T-cell (primary cell): ENCODE measurements around the gene GABBR2. TPM values are rescaled to one million over a fixed set of nuclear protein-coding genes. Genes with fewer than 3 reads are reported as not detected.
"Not testable (repeated sequence)": the region's sequence is repeated elsewhere in the genome, so short reads cannot be mapped to it uniquely, and the experiment has no call there.

ENCODE experiments used
- ATAC-seq, 4 experiments: fragments of 200-7000 bp in 3 of 4; fragments of 150-1000 bp in 1 of 4; cut with Tn5 transposase; replicated peaks in 1 of 4; 1 replicate in 3 of 4; 2 replicates in 1 of 4; pipeline ENCODE4 v1.10.0; 2021; ENCODE audit warnings: moderate library complexity in 3 of 4, mild to moderate bottlenecking in 2 of 4, moderate number of reproducible peaks in 1 of 4
- CTCF ChIA-PET, 2 donors: fragments of 300-600 bp; sonication (Branson Sonifier 250); formaldehyde crosslinking; loops; one replicate each; lab custom pipeline; 2022; ENCODE audit warnings: antibody characterized with exemption in 2 of 2; lab: Charles Lee
- POLR2A ChIA-PET, 2 donors: fragments of 300-600 bp; sonication (Branson Sonifier 250); formaldehyde crosslinking; loops; one replicate each; lab custom pipeline; 2022; ENCODE audit warnings: antibody characterized with exemption in 2 of 2; lab: Charles Lee
- DNase-seq, 35 experiments: peaks; one replicate each; pipeline versions ENCODE4 v3.0.0 to v3.0.0-alpha.2; 2013 to 2023
- H3K27ac ChIP-seq: one replicate; pipeline ENCODE4 v1.5.1; 2013; ENCODE audit warnings: low read length
- H3K27me3 ChIP-seq, 2 experiments: replicated peaks in 1 of 2; 1 replicate in 1 of 2; 2 replicates in 1 of 2; pipeline versions ENCODE4 v1.6.1 to v1.7.0; 2013; ENCODE audit warnings: low read length in 1 of 2, mixed read lengths in 1 of 2; ENCODE audit not compliant: control insufficient read depth in 2 of 2, insufficient read depth in 2 of 2; ENCODE audit errors: extremely low read depth in 1 of 2
- H3K36me3 ChIP-seq, 2 donors: 1 replicate in 1 of 2; 2 replicates in 1 of 2; pipeline versions ENCODE4 v1.6.1 to v1.7.0; 2013; ENCODE audit warnings: low read length in 1 of 2; ENCODE audit not compliant: control insufficient read depth in 2 of 2, insufficient read depth in 1 of 2; ENCODE audit errors: extremely low read depth in 1 of 2
- H3K4me1 ChIP-seq, 2 experiments: 1 replicate in 1 of 2; 2 replicates in 1 of 2; pipeline versions ENCODE4 v1.6.1 to v1.7.0; 2013; ENCODE audit warnings: low read length in 2 of 2, mixed read lengths in 1 of 2; ENCODE audit not compliant: insufficient read depth in 2 of 2, control insufficient read depth in 1 of 2; ENCODE audit errors: extremely low read depth in 1 of 2
- H3K4me3 ChIP-seq, 2 donors: 1 replicate in 1 of 2; 2 replicates in 1 of 2; pipeline versions ENCODE4 v1.5.1 to v1.7.0; 2013; ENCODE audit warnings: mild to moderate bottlenecking in 2 of 2, low read length in 1 of 2, moderate library complexity in 1 of 2; ENCODE audit not compliant: control insufficient read depth in 1 of 2; ENCODE audit errors: extremely low read depth in 1 of 2
- H3K9me3 ChIP-seq: 2 replicates; pipeline ENCODE4 v1.7.0; 2013
- H3K27ac Mint-ChIP-seq, 2 donors: one replicate each; pipeline ENCODE4 v1.8.0; 2020 to 2021; ENCODE audit warnings: mild to moderate bottlenecking in 2 of 2, mixed read lengths in 2 of 2
- H3K27me3 Mint-ChIP-seq, 2 donors: one replicate each; pipeline ENCODE4 v1.8.0; 2021 to 2022; ENCODE audit warnings: mixed read lengths in 2 of 2
- H3K36me3 Mint-ChIP-seq: one replicate; pipeline ENCODE4 v1.8.0; 2021; ENCODE audit warnings: mixed read lengths
- H3K4me1 Mint-ChIP-seq, 3 donors: one replicate each; pipeline ENCODE4 v1.8.0; 2020 to 2022; ENCODE audit warnings: mixed read lengths in 3 of 3, mild to moderate bottlenecking in 1 of 3
- H3K4me3 Mint-ChIP-seq, 3 donors: one replicate each; pipeline ENCODE4 v1.8.0; 2020 to 2022; ENCODE audit warnings: mild to moderate bottlenecking in 3 of 3, mixed read lengths in 3 of 3, moderate library complexity in 3 of 3
- H3K9me3 Mint-ChIP-seq, 3 donors: one replicate each; pipeline ENCODE4 v1.8.0; 2020 to 2022; ENCODE audit warnings: mixed read lengths in 3 of 3
- WGBS: methylation state at CpG from one replicate; pipeline ENCODE4 v1.1.5; 2013; ENCODE audit warnings: missing lambda C conversion rate; ENCODE audit not compliant: insufficient coverage; 5-methylcytosine and 5-hydroxymethylcytosine counted together
- total RNA-seq, 35 experiments: library from RNA in 6 of 35; stranded (reverse) in 6 of 35; fragments of 120-200 nt in 1 of 35; gene quantifications; one replicate each; pipeline versions ENCODE4 v1.2.1 to v1.2.4 and lab custom pipeline; 2013 to 2026

GABBR2 gene
- total RNA-seq, 5 donors from 2014 or later (not counting 1 experiment from before 2014, with no cell fraction given): 0.03 TPM; not detected in 4

DNA sequence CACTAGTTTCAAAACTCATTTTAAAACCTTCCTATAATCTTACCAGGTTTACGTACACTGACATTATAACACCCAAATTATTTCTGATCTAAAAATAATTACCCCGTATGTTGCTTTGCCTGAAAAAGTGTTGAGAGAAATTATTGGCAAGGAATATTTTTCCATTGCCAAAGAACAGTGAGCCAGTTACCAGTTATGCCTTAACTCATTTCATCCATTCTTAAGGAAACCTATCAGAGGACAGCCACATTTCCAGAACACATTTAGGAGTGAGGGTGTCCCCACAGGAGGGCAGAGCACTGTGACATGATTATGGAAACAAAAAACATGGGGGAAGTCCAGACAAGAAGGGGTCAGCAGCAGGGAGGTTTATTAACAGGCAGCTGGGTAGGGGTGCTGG, 52.2 kb downstream of the GABBR2 start:
- Histone ChIP-seq H3K36me3 (no peaks in the 10 kb centered on the region), H3K27ac (no peak overlapping the region), H3K9me3 (no peaks in the 10 kb centered on the region), H3K27me3 (peaks cover 0 to 6% of the 10 kb centered on the region in 2 experiments), H3K4me1 (no peaks in the 10 kb centered on the region), H3K4me3 (no peak overlapping the region)
- no peaks in the 10 kb centered on the region for H3K36me3 Mint-ChIP-seq
- H3K4me1 Mint-ChIP-seq: no peaks in the 10 kb centered on the region
- WGBS: no CpG with 5 or more reads among the region's 2 CpGs
- ATAC-seq: no peak
- peaks cover 0 to 3% (median 2%) of the 10 kb centered on the region in 3 donors for H3K9me3 Mint-ChIP-seq
- no peak overlapping the region for H3K27ac Mint-ChIP-seq
- peaks cover 15 to 19% of the 10 kb centered on the region in 2 donors for H3K27me3 Mint-ChIP-seq
- ChIA-PET CTCF (no interaction called here), POLR2A (no interaction called here)
- no peak overlapping the region for H3K4me3 Mint-ChIP-seq
- DNase-seq: no peak

DNA sequence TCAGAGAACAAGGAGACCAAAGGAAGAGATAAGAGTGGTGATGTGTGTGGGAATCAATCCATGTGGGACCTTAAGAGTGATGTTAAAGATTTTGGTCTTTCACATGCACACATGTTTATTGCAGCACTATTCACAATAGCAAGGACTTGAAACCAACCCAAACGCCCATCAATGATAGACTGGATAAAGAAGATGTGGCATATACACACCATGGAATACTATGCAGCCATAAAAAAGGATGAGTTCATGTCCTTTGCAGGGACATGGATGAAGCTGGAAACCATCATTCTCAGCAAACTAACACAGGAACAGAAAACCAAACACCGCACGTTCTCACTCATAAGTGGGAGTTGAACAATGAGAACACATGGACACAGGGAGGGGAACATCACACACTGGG, 53.3 kb downstream of the GABBR2 start:
- ATAC-seq, H3K27me3 ChIP-seq, H3K27ac ChIP-seq, H3K4me3 ChIP-seq, H3K4me1 Mint-ChIP-seq, H3K36me3 Mint-ChIP-seq, H3K9me3 Mint-ChIP-seq, H3K4me3 Mint-ChIP-seq, H3K36me3 ChIP-seq, H3K9me3 ChIP-seq, H3K27ac Mint-ChIP-seq, DNase-seq, POLR2A ChIA-PET, H3K4me1 ChIP-seq: not testable (repeated sequence)
- H3K27me3 Mint-ChIP-seq: peaks cover 13 to 14% of the 10 kb centered on the region in 2 donors
- WGBS: no CpG with 5 or more reads among the region's 3 CpGs
- CTCF ChIA-PET: interaction anchor here in 1 of 2 donors (0.6 kb wide), 1 partner anchor 604 kb away, joined by 3 read pairs; no protein-coding TSS in a partner anchor

DNA sequence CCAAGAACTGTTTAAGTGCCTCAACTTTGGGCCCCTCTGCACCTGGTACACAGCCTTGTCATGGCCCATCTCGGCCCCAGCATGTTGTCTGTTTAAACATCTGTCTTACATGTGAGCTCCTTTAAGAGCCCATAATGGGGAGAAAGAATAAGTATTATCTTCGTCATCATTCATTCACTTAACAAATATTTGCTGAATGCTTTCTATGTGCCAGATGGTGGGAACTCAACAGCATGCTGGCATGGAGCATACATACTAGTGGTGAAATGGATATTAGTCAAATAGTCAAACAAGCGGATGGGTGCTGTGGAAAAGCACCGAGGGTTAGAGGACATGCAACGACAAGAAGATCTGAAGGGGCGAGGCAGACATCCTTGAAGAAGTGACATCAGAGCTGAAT, 54.5 kb downstream of the GABBR2 start:
- WGBS: 89% methylated on average over 4 of the region's 6 CpGs

DNA sequence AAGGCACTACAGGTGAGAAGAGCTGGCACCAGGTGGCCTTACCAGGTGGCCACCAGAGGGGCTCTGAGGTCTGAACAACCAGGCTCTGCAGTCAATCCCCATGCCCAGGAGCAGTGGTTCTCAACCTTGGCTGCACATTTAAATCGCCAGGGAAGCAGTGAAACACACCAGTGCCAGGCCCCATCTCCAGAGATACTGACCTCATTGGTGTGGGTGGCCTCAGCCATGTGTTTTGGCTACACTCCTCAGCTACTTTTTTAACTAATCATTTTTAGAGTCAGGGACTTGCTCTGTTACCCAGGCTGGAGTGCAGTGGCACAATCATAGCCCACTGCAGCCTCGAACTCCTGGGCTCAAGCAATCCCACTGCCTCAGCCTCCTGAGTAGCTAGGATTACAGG, 56.0 kb downstream of the GABBR2 start:
- ChIA-PET CTCF (no interaction called here), POLR2A (no interaction called here)
- Histone ChIP-seq H3K27ac (no peak overlapping the region), H3K9me3 (no peaks in the 10 kb centered on the region), H3K36me3 (no peaks in the 10 kb centered on the region), H3K4me1 (no peaks in the 10 kb centered on the region), H3K4me3 (no peak overlapping the region), H3K27me3 (peaks cover 2 to 7% of the 10 kb centered on the region in 2 experiments)
- peaks cover 0 to 3% (median 2%) of the 10 kb centered on the region in 3 donors for H3K9me3 Mint-ChIP-seq
- peaks cover 20 to 21% of the 10 kb centered on the region in 2 donors for H3K27me3 Mint-ChIP-seq
- H3K4me1 Mint-ChIP-seq: no peaks in the 10 kb centered on the region
- no peaks in the 10 kb centered on the region for H3K36me3 Mint-ChIP-seq
- H3K4me3 Mint-ChIP-seq: no peak overlapping the region
- WGBS: 86% methylated on average over 1 of the region's 2 CpGs
- H3K27ac Mint-ChIP-seq: no peak overlapping the region
- no peak for ATAC-seq
- DNase-seq: no peak

More for the DNA sequence above, 54.5 kb downstream of the GABBR2 start:
- H3K4me3 ChIP-seq: no peak overlapping the region
- Mint-ChIP-seq H3K4me1 (no peaks in the 10 kb centered on the region), H3K27me3 (peaks cover 13 to 17% of the 10 kb centered on the region in 2 donors), H3K27ac (no peak overlapping the region), H3K4me3 (no peak overlapping the region), H3K36me3 (no peaks in the 10 kb centered on the region), H3K9me3 (peaks cover 0 to 3% (median 2%) of the 10 kb centered on the region in 3 donors)
- H3K9me3 ChIP-seq: no peaks in the 10 kb centered on the region
- DNase-seq (no peak), ATAC-seq (no peak)
- H3K36me3 ChIP-seq: no peaks in the 10 kb centered on the region
- no peak overlapping the region for H3K27ac ChIP-seq
- no peaks in the 10 kb centered on the region for H3K4me1 ChIP-seq
- H3K27me3 ChIP-seq: peaks cover 2 to 3% of the 10 kb centered on the region in 2 experiments
- POLR2A ChIA-PET: no interaction called here
- CTCF ChIA-PET: no interaction called here

DNA sequence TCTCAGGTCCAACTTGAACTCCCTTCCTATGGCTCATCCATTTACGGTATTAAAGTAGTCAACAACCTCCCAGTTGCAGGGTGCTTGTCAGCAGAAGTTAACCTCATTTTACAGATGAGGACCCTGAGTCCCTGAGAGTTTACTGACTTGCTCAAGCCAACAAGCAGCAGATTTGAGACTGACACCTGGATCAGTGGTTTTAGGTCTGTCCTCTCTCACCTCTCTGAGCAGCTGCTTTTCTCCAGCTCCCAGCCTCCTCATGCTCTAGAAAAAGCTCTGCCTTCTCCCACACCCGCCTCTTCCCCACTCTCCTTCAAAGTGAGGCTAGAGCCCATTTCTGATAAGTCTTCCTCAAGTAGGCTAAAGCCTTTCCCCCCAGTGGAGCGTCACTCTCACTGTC, 56.4 kb downstream of the GABBR2 start:
- ATAC-seq: no peak
- Histone ChIP-seq H3K4me1 (no peaks in the 10 kb centered on the region), H3K27ac (no peak overlapping the region), H3K4me3 (no peak overlapping the region), H3K27me3 (peaks cover 2 to 7% of the 10 kb centered on the region in 2 experiments), H3K9me3 (no peaks in the 10 kb centered on the region), H3K36me3 (no peaks in the 10 kb centered on the region)
- ChIA-PET CTCF (no interaction called here), POLR2A (no interaction called here)
- 82% methylated on average over 3 of the region's 3 CpGs for WGBS
- H3K36me3 Mint-ChIP-seq: no peaks in the 10 kb centered on the region
- no peak overlapping the region for H3K4me3 Mint-ChIP-seq
- no peak for DNase-seq
- peaks cover 0 to 3% (median 2%) of the 10 kb centered on the region in 3 donors for H3K9me3 Mint-ChIP-seq
- no peaks in the 10 kb centered on the region for H3K4me1 Mint-ChIP-seq
- H3K27me3 Mint-ChIP-seq: peaks cover 21 to 24% of the 10 kb centered on the region in 2 donors
- no peak overlapping the region for H3K27ac Mint-ChIP-seq

DNA sequence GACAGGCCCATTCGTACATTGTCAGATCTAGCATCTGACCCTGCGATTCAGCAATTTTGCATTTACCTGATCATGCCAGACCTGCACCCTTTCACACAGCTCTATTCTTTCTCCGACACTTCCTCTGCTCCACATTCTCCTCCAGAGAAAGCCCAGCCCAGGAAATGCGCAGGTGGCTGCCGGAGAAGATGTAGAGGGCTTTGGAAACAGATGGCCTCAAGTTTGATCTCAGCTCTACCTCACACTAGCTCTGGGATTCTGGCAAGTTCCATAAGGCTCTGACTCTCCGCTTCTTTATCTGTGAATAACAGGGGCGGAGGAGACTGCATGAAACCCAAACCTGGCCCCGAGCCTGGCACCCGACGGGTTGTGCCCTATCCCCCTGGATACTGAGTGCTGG, 61.5 kb downstream of the GABBR2 start:
- DNase-seq (no peak), ATAC-seq (no peak)
- Mint-ChIP-seq H3K4me3 (no peak overlapping the region), H3K27me3 (peaks cover 21 to 33% of the 10 kb centered on the region in 2 donors), H3K9me3 (no peaks in the 10 kb centered on the region), H3K36me3 (no peaks in the 10 kb centered on the region), H3K4me1 (no peaks in the 10 kb centered on the region), H3K27ac (no peak overlapping the region)
- H3K36me3 ChIP-seq: no peaks in the 10 kb centered on the region
- no peak overlapping the region for H3K27ac ChIP-seq
- ChIA-PET POLR2A (no interaction called here), CTCF (no interaction called here)
- no peak overlapping the region for H3K4me3 ChIP-seq
- 86% methylated on average over 6 of the region's 10 CpGs for WGBS
- peaks cover 2 to 23% of the 10 kb centered on the region in 2 experiments for H3K27me3 ChIP-seq
- no peaks in the 10 kb centered on the region for H3K4me1 ChIP-seq
- no peaks in the 10 kb centered on the region for H3K9me3 ChIP-seq

DNA sequence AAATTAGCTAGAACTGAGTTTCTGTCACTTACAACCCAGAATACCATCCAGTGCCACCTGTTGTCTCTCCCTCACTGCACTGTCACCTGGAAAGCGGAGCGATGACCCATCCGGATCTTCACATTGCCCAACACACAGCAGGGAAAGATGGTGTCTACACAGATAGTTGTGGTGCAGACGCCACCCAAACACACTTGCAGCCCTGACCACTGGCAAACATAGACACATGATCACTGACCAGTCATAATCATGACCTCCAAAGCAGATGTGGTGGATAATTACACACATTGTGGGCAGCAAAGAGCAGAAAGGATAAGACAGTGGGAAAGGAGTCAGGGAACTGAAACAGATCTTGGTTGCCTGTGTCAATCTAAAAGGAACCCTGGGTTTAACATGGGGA, 64.7 kb downstream of the GABBR2 start:
- H3K4me3 Mint-ChIP-seq: no peak overlapping the region
- CTCF ChIA-PET: no interaction called here

More for the DNA sequence above, 64.7 kb downstream of the GABBR2 start:
- Mint-ChIP-seq H3K27ac (no peak overlapping the region), H3K9me3 (no peaks in the 10 kb centered on the region), H3K36me3 (no peaks in the 10 kb centered on the region), H3K27me3 (peaks cover 32 to 43% of the 10 kb centered on the region in 2 donors), H3K4me1 (no peaks in the 10 kb centered on the region)
- POLR2A ChIA-PET: no interaction called here
- Histone ChIP-seq H3K9me3 (no peaks in the 10 kb centered on the region), H3K4me1 (no peaks in the 10 kb centered on the region), H3K27me3 (peaks cover 0 to 26% of the 10 kb centered on the region in 2 experiments), H3K36me3 (no peaks in the 10 kb centered on the region), H3K27ac (no peak overlapping the region), H3K4me3 (no peak overlapping the region)
- no peak for DNase-seq
- ATAC-seq: no peak
- WGBS: no CpG with 5 or more reads among the region's 4 CpGs
